Karpas-422 (cell line): ENCODE results near the gene PPIE. TPM values are rescaled to one million over a fixed set of nuclear protein-coding genes. Genes with fewer than 3 reads are reported as not detected.

Experiments used
- DNase-seq: peaks from one replicate; pipeline ENCODE4 v3.0.0-alpha.2; 2015
- H2AFZ ChIP-seq: fragments of 200-600 bp; sonication (generic); 2 replicates; pipeline ENCODE4 v1.6.1; 2014; ENCODE audit warnings: antibody characterized with exemption, low read length, mixed read lengths
- H3K27ac ChIP-seq: fragments of 200-600 bp; sonication (generic); 2 replicates; pipeline ENCODE4 v1.5.1; 2014; ENCODE audit warnings: mild to moderate bottlenecking, low read length, moderate library complexity
- H3K27me3 ChIP-seq: fragments of 200-600 bp; sonication (generic); 2 replicates; pipeline ENCODE4 v1.6.1; 2014; ENCODE audit warnings: low read length, mixed read lengths
- H3K36me3 ChIP-seq: fragments of 200-600 bp; sonication (generic); 2 replicates; pipeline ENCODE4 v1.6.1; 2014; ENCODE audit warnings: low read length, mixed read lengths; ENCODE audit not compliant: insufficient read depth
- H3K4me1 ChIP-seq: fragments of 200-600 bp; sonication (generic); 2 replicates; pipeline ENCODE4 v1.6.1; 2014; ENCODE audit warnings: mild to moderate bottlenecking, low read length, mixed read lengths
- H3K4me2 ChIP-seq: fragments of 200-600 bp; sonication (generic); 2 replicates; pipeline ENCODE4 v1.6.1; 2014; ENCODE audit warnings: low read length, low read depth, mild to moderate bottlenecking; ENCODE audit not compliant: poor library complexity, severe bottlenecking
- H3K4me3 ChIP-seq: fragments of 200-600 bp; sonication (generic); 2 replicates; pipeline ENCODE4 v1.5.1; 2014; ENCODE audit warnings: mild to moderate bottlenecking, antibody characterized with exemption, low read length, mixed read lengths
- H3K79me2 ChIP-seq: fragments of 200-600 bp; sonication (generic); 2 replicates; pipeline ENCODE4 v1.6.1; 2014; ENCODE audit warnings: mild to moderate bottlenecking, low read length, mixed read lengths
- H3K9ac ChIP-seq: fragments of 200-600 bp; sonication (generic); 2 replicates; pipeline ENCODE4 v1.6.0; 2014; ENCODE audit warnings: low read length
- H3K9me2 ChIP-seq: fragments of 200-600 bp; sonication (generic), shearing (Covaris generic); replicated peaks from 2 replicates; pipeline ENCODE4 v1.6.0; 2014; ENCODE audit warnings: mild to moderate bottlenecking, low read length, moderate library complexity; ENCODE audit not compliant: insufficient read depth
- H3K9me3 ChIP-seq: fragments of 300-700, 200-600 bp; sonication (generic); 2 replicates; pipeline ENCODE4 v1.6.1; 2014; ENCODE audit warnings: low read length, mixed read lengths
- H4K20me1 ChIP-seq: fragments of 200-600 bp; sonication (generic); 2 replicates; pipeline ENCODE4 v1.6.1; 2014; ENCODE audit warnings: mild to moderate bottlenecking, antibody characterized with exemption, low read length, low read depth; ENCODE audit not compliant: insufficient read depth
- total RNA-seq: library from RNA; depleted of rRNA; stranded (reverse); fragments of >200 nt; shearing (Covaris generic); gene quantifications from 2 replicates; pipeline ENCODE4 v1.2.3, GENCODE V29; 2014; ENCODE audit warnings: low replicate concordance

The PPIE gene
- total RNA-seq, 1 experiment from 2014 or later, result 21.3 TPM

- Histone ChIP-seq H3K27me3 (no peaks in the 10 kb centered on the region), H3K4me1 (no peaks in the 10 kb centered on the region), H3K36me3 (no peaks in the 10 kb centered on the region), H2AFZ (no peak overlapping the region), H3K9me3 (no peaks in the 10 kb centered on the region), H3K79me2 (no peaks in the 10 kb centered on the region), H3K9me2 (no peaks in the 10 kb centered on the region), H3K4me3 (no peak overlapping the region), H3K4me2 (no peak overlapping the region), H3K27ac (no peak overlapping the region), H4K20me1 (no peaks in the 10 kb centered on the region), H3K9ac (no peak overlapping the region)
- DNase-seq, result no peak
Observed at GRCh38 chr1:39727221-39727931, 11.3 kb upstream of the PPIE start.

DNA sequence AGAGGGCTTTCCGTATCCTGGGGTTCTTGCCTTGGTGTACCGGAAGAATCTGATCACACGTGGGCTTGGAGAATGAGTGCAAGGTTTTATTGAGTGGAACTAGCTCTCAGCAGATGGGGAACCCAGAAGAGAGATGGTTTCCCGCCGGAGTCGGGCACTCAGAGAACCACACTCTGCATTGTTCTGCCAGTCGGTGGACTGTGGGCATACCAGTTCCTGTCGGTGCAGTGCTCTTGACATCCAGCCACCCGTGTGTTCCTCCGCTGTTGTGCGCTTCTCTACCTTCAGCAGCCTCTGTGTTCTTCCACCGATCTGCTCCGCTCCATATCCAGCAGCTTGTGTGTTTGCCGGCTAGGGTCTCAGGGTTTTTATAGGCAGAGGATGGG is 10.8 kb upstream of the PPIE start:
- Histone ChIP-seq H3K4me3 (no peak overlapping the region), H3K79me2 (no peaks in the 10 kb centered on the region), H3K4me2 (no peak overlapping the region), H2AFZ (no peak overlapping the region), H3K9me3 (no peaks in the 10 kb centered on the region), H3K27ac (no peak overlapping the region), H3K9ac (no peak overlapping the region), H3K27me3 (no peaks in the 10 kb centered on the region), H3K36me3 (no peaks in the 10 kb centered on the region), H3K9me2 (no peaks in the 10 kb centered on the region), H3K4me1 (no peaks in the 10 kb centered on the region), H4K20me1 (no peaks in the 10 kb centered on the region)
- no peak for DNase-seq

- H3K9me3 ChIP-seq, result no peaks in the 10 kb centered on the region
- no peak overlapping the region for H3K4me3 ChIP-seq
- H3K4me2 ChIP-seq, result no peak overlapping the region
- H3K4me1 ChIP-seq, result no peaks in the 10 kb centered on the region
- H4K20me1 ChIP-seq, result no peaks in the 10 kb centered on the region
- no peak overlapping the region for H3K9ac ChIP-seq
- no peaks in the 10 kb centered on the region for H3K9me2 ChIP-seq
- H3K27me3 ChIP-seq, result no peaks in the 10 kb centered on the region
- H2AFZ ChIP-seq, result no peak overlapping the region
- H3K27ac ChIP-seq, result no peak overlapping the region
- H3K79me2 ChIP-seq, result no peaks in the 10 kb centered on the region
- H3K36me3 ChIP-seq, result no peaks in the 10 kb centered on the region
- no peak for DNase-seq
Observed at GRCh38 chr1:39729030-39729429, 9.7 kb upstream of the PPIE start.

DNA sequence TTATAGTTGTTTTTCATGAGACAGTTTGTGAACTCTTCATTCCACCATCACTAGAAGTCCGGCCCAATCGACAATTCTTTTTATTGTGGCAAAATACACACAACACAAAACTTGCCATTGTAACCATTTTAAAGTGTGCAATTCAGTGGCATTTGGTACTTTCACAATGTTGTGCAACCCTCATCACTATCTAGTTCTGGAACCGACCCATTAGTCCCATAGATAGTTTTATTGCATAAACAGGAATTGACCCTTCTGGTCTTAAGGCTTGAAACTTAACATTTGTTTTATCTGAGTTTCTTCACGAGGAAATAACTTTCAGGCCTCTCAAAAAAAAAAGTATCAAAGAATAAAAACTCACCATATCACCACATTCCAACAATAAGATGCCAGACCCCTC is 8.8 kb upstream of the PPIE start:
- H3K4me3 ChIP-seq, result no peak overlapping the region
- H3K79me2 ChIP-seq, result no peaks in the 10 kb centered on the region
- no peak overlapping the region for H2AFZ ChIP-seq
- no peak overlapping the region for H3K9ac ChIP-seq
- H3K9me2 ChIP-seq, result no peaks in the 10 kb centered on the region
- no peaks in the 10 kb centered on the region for H3K36me3 ChIP-seq
- no peaks in the 10 kb centered on the region for H4K20me1 ChIP-seq
- H3K27me3 ChIP-seq, result no peaks in the 10 kb centered on the region
- no peak overlapping the region for H3K27ac ChIP-seq
- no peak for DNase-seq
- no peaks in the 10 kb centered on the region for H3K4me1 ChIP-seq
- H3K9me3 ChIP-seq, result no peaks in the 10 kb centered on the region
- no peak overlapping the region for H3K4me2 ChIP-seq

DNA sequence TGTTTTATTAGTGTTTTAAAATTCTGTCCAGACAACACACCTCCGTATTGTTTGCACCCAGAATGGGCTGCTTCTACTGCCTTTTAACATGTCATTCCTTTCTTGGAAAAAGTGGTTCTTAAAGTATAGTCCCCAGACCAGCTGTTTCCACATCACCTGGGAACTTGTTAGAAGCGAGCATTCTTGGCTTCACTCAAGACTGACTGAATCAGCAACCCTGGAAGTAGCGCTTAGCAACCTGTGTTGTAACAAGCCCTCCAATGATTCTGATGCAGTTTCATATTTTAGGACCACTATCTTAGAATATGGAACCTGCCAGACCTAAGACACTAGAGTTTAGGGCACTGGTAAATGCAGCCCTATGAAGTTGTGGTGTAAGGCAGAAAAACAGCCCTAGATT is 6.0 kb upstream of the PPIE start:
- Histone ChIP-seq H3K4me3 (no peak overlapping the region), H3K27me3 (no peaks in the 10 kb centered on the region), H3K9me3 (no peaks in the 10 kb centered on the region), H3K9me2 (peaks cover 2% of the 10 kb centered on the region; the same call in 1 of the 2 replicates), H2AFZ (no peak overlapping the region), H3K4me2 (no peak overlapping the region), H3K36me3 (no peaks in the 10 kb centered on the region), H4K20me1 (no peaks in the 10 kb centered on the region), H3K4me1 (no peaks in the 10 kb centered on the region), H3K27ac (no peak overlapping the region), H3K79me2 (no peaks in the 10 kb centered on the region), H3K9ac (0 out of 2 replicates have a peak overlapping the region, but pooled peaks have one; percentile 8)
- DNase-seq, result no peak

- DNase-seq, result no peak
- Histone ChIP-seq H3K9me3 (no peaks in the 10 kb centered on the region), H2AFZ (no peak overlapping the region), H4K20me1 (no peaks in the 10 kb centered on the region), H3K79me2 (no peaks in the 10 kb centered on the region), H3K27me3 (no peaks in the 10 kb centered on the region), H3K4me3 (no peak overlapping the region), H3K9me2 (peaks cover 6% of the 10 kb centered on the region; the same call in 1 of the 2 replicates), H3K4me2 (no peak overlapping the region), H3K4me1 (0 out of 2 replicates have a peak, but pooled peaks cover under 1% of the 10 kb centered on the region), H3K27ac (no peak overlapping the region), H3K36me3 (no peaks in the 10 kb centered on the region), H3K9ac (0 out of 2 replicates have a peak overlapping the region, but pooled peaks have one; percentile 8)
Observed at GRCh38 chr1:39733161-39733560, 5.5 kb upstream of the PPIE start.

- H2AFZ ChIP-seq, result no peak overlapping the region
- H3K4me1 ChIP-seq, result peaks cover 19% of the 10 kb centered on the region
- no peak overlapping the region for H3K9ac ChIP-seq
- H3K36me3 ChIP-seq, result 0 out of 2 replicates have a peak, but pooled peaks cover under 1% of the 10 kb centered on the region
- no peaks in the 10 kb centered on the region for H3K9me3 ChIP-seq
- H3K27ac ChIP-seq, result no peak overlapping the region
- no peaks in the 10 kb centered on the region for H3K27me3 ChIP-seq
- H4K20me1 ChIP-seq, result no peaks in the 10 kb centered on the region
- H3K4me2 ChIP-seq, result no peak overlapping the region
- peaks cover 6% of the 10 kb centered on the region; the same call in 1 of the 2 replicates for H3K9me2 ChIP-seq
- no peak for DNase-seq
- peaks cover 20% of the 10 kb centered on the region for H3K79me2 ChIP-seq
- H3K4me3 ChIP-seq, result no peak overlapping the region
Observed at GRCh38 chr1:39735731-39736130, 3.0 kb upstream of the PPIE start.

GRCh38 chr1:39737546-39738169 is 1.0 kb upstream of the PPIE start:
- Histone ChIP-seq H3K9me2 (peaks cover 6% of the 10 kb centered on the region; the same call in 1 of the 2 replicates), H3K27me3 (no peaks in the 10 kb centered on the region), H3K36me3 (peaks cover 13% of the 10 kb centered on the region; the same call in 1 of the 2 replicates), H3K4me2 (no peak overlapping the region), H3K27ac (no peak overlapping the region), H4K20me1 (no peaks in the 10 kb centered on the region), H3K9ac (no peak overlapping the region), H3K4me3 (no peak overlapping the region), H3K4me1 (peaks cover 24% of the 10 kb centered on the region), H3K79me2 (peaks cover 29% of the 10 kb centered on the region), H2AFZ (0 out of 2 replicates have a peak overlapping the region, but pooled peaks have one; percentile 38), H3K9me3 (no peaks in the 10 kb centered on the region)
- DNase-seq, result no peak
